ENCODE results near the gene HHLA2. TPM values are rescaled to one million over a fixed set of nuclear protein-coding genes. Genes with fewer than 3 reads are reported as not detected.

The HHLA2 gene
- total and polyA plus RNA-seq, 2 donors, result 0.24 to 0.55 TPM

- H3K4me1 ChIP-seq (ENCODE audit: control insufficient read depth in 2 of 2, insufficient read depth in 2 of 2, low read length in 2 of 2), result no peaks in the 10 kb centered on the region
- WGBS, result 89% methylated on average over 3 of the region's 3 CpGs
- H3K9me3 ChIP-seq (ENCODE audit: control insufficient read depth in 2 of 2, insufficient read depth in 1 of 2, low read length in 1 of 2), result peaks cover 0 to 2% of the 10 kb centered on the region in 2 donors
- no peak overlapping the region for H3K27ac ChIP-seq (ENCODE audit: low read depth in 1 of 2, low read length in 1 of 2)
- H3K4me3 ChIP-seq (ENCODE audit: low read length in 2 of 2), result no peak overlapping the region
- DNase-seq (ENCODE audit: low read depth in 6 of 9, low spot score in 9 of 9), result no peak
- no peaks in the 10 kb centered on the region for H3K36me3 ChIP-seq (ENCODE audit: control insufficient read depth in 2 of 2, insufficient read depth in 2 of 2, low read length in 1 of 2)
- no peaks in the 10 kb centered on the region for H3K27me3 ChIP-seq (ENCODE audit: control insufficient read depth in 2 of 2, insufficient read depth in 1 of 2, low read length in 1 of 2)
Observed at GRCh38 chr3:108415661-108416060, 119.3 kb downstream of the HHLA2 start.

- H3K9me3 ChIP-seq (ENCODE audit: control insufficient read depth in 2 of 2, insufficient read depth in 1 of 2, low read length in 1 of 2), result no peaks in the 10 kb centered on the region
- H3K27me3 ChIP-seq (ENCODE audit: control insufficient read depth in 2 of 2, insufficient read depth in 1 of 2, low read length in 1 of 2), result no peaks in the 10 kb centered on the region
- H3K27ac ChIP-seq (ENCODE audit: low read depth in 1 of 2, low read length in 1 of 2), result no peak overlapping the region
- no peaks in the 10 kb centered on the region for H3K36me3 ChIP-seq (ENCODE audit: control insufficient read depth in 2 of 2, insufficient read depth in 2 of 2, low read length in 1 of 2)
- no peaks in the 10 kb centered on the region for H3K4me1 ChIP-seq (ENCODE audit: control insufficient read depth in 2 of 2, insufficient read depth in 2 of 2, low read length in 2 of 2)
- no peak overlapping the region for H3K4me3 ChIP-seq (ENCODE audit: low read length in 2 of 2)
- DNase-seq (ENCODE audit: low read depth in 6 of 9, low spot score in 9 of 9), result no peak
- 98% methylated on average over 4 of the region's 4 CpGs for WGBS
Observed at GRCh38 chr3:108416111-108416869, 119.9 kb downstream of the HHLA2 start.

- 95% methylated on average over 2 of the region's 2 CpGs for WGBS
- H3K4me1 ChIP-seq (ENCODE audit: control insufficient read depth in 2 of 2, insufficient read depth in 2 of 2, low read length in 2 of 2), result no peaks in the 10 kb centered on the region
- no peak overlapping the region for H3K27ac ChIP-seq (ENCODE audit: low read depth in 1 of 2, low read length in 1 of 2)
- DNase-seq (ENCODE audit: low read depth in 6 of 9, low spot score in 9 of 9), result no peak
- H3K9me3 ChIP-seq (ENCODE audit: control insufficient read depth in 2 of 2, insufficient read depth in 1 of 2, low read length in 1 of 2), result no peaks in the 10 kb centered on the region
- H3K4me3 ChIP-seq (ENCODE audit: low read length in 2 of 2), result no peak overlapping the region
- H3K36me3 ChIP-seq (ENCODE audit: control insufficient read depth in 2 of 2, insufficient read depth in 2 of 2, low read length in 1 of 2), result no peaks in the 10 kb centered on the region
- H3K27me3 ChIP-seq (ENCODE audit: control insufficient read depth in 2 of 2, insufficient read depth in 1 of 2, low read length in 1 of 2), result no peaks in the 10 kb centered on the region
Observed at GRCh38 chr3:108420926-108421325, 124.6 kb downstream of the HHLA2 start.

Other genes starting within 250 kb of the HHLA2 start
- gene CD47, start 205.5 kb upstream of the HHLA2 start, total RNA-seq, result 103 TPM
- gene CD47, start 205.5 kb upstream of the HHLA2 start, polyA plus RNA-seq, result 65.8 TPM
- 23.5 TPM for gene IFT57, start 74.1 kb upstream of the HHLA2 start, total RNA-seq
- 27.2 TPM for gene IFT57, start 74.1 kb upstream of the HHLA2 start, polyA plus RNA-seq
- gene MYH15, start 214.0 kb downstream of the HHLA2 start, total RNA-seq, result 0.19 TPM
- gene MYH15, start 214.0 kb downstream of the HHLA2 start, polyA plus RNA-seq, result 0.16 TPM

Measured in thymus (tissue), 11 donors.